SK-N-MC (cell line): ENCODE data around the gene PACRG.

Experiments
- DNase-seq: peaks from one replicate; pipeline ENCODE4 v3.0.0-alpha.2; 2011; ENCODE audit warnings: low read depth, low spot score
- H3K27ac ChIP-seq: fragments of 200-600 bp; sonication (generic); 2 replicates; pipeline ENCODE4 v1.5.1; 2016; ENCODE audit warnings: mixed run types
- H3K36me3 ChIP-seq: fragments of 200-600 bp; sonication (generic); 2 replicates; pipeline ENCODE4 v1.6.1; 2017; ENCODE audit warnings: antibody characterized with exemption, low read length, mixed read lengths; ENCODE audit not compliant: insufficient read depth
- H3K4me3 ChIP-seq: fragments of 200-600 bp; sonication (generic); 2 replicates; pipeline ENCODE4 v1.5.1; 2016
- H3K9ac ChIP-seq: fragments of 200-600 bp; sonication (generic); 2 replicates; pipeline ENCODE4 v1.8.0; 2017; ENCODE audit warnings: mixed run types, mixed read lengths; ENCODE audit not compliant: insufficient read length
- H3K9me3 ChIP-seq: fragments of 200-600 bp; sonication (generic); 2 replicates; pipeline ENCODE4 v1.6.1; 2017; ENCODE audit warnings: low read depth, mild to moderate bottlenecking, antibody characterized with exemption, low read length, moderate library complexity, mixed read lengths
- EZH2 ChIP-seq: fragments of 200-600 bp; sonication (generic); IDR thresholded peaks from one replicate; pipeline ENCODE4 v1.6.1; 2017; ENCODE audit warnings: antibody characterized with exemption
- FOXP2 ChIP-seq: optimal IDR thresholded peaks from 2 replicates; pipeline ENCODE3; 2011; ENCODE audit warnings: mild to moderate bottlenecking, moderate library complexity; ENCODE audit not compliant: insufficient read depth; ENCODE audit errors: extremely low read length, control extremely low read depth
- POLR2AphosphoS5 ChIP-seq: IDR thresholded peaks from 2 replicates; pipeline ENCODE4 v1.6.1; 2012; ENCODE audit warnings: mild to moderate bottlenecking, low read depth, low read length, borderline replicate concordance

The PACRG gene

GRCh38 chr6:162713974-162714780 is 13.6 kb upstream of the PACRG start:
- Histone ChIP-seq H3K9me3 (no peaks in the 10 kb centered on the region), H3K36me3 (no peaks in the 10 kb centered on the region), H3K4me3 (no peak overlapping the region), H3K27ac (no peak overlapping the region), H3K9ac (no peak overlapping the region)
- DNase-seq, result no peak
- TF ChIP-seq FOXP2, result no peak
- no peak for TF ChIP-seq POLR2AphosphoS5
- TF ChIP-seq EZH2, result no peak

DNA sequence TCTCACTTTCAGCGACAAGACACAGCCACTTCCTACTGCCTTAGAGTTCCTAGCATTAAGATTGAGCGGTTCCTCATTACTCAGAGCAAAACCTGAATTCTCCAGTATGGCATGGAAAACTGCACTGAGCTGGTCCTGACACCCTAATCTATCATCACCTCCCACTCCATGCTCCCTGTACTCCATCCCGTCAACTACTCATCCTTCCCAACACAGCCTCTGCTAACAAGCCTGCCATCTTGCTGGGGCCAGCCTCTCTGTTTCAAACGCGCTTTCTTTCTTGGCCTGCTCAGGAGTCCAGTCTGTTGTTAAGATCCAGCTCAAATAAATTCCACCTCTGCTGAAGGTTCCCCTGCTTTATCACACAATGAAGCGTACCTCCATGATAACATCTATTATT is 12.2 kb upstream of the PACRG start:
- no peak for DNase-seq
- H3K36me3 ChIP-seq, result no peaks in the 10 kb centered on the region
- TF ChIP-seq POLR2AphosphoS5 (no peak), EZH2 (no peak), FOXP2 (no peak)
- no peak overlapping the region for H3K4me3 ChIP-seq
- H3K27ac ChIP-seq, result no peak overlapping the region
- no peaks in the 10 kb centered on the region for H3K9me3 ChIP-seq
- H3K9ac ChIP-seq, result no peak overlapping the region

GRCh38 chr6:162719528-162719927 is 8.2 kb upstream of the PACRG start:
- TF ChIP-seq POLR2AphosphoS5 (no peak), FOXP2 (no peak), EZH2 (no peak)
- Histone ChIP-seq H3K9ac (no peak overlapping the region), H3K27ac (no peak overlapping the region), H3K4me3 (no peak overlapping the region), H3K9me3 (no peaks in the 10 kb centered on the region), H3K36me3 (no peaks in the 10 kb centered on the region)
- DNase-seq, result no peak

DNA sequence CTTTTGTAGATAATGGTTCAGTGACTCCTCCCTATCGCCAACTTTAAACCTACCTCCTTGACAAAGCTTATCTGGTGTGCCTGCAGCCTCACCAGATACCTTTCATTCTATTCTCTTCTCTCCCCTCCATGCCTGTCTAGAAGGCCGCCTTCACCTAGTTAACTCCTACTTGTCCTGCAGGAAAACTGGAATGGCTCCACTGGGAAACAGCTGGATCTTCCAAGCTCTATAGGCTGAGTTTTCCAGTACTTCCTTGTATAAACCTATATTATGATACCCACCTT is 6.4 kb upstream of the PACRG start:
- H3K9me3 ChIP-seq, result no peaks in the 10 kb centered on the region
- no peak overlapping the region for H3K4me3 ChIP-seq
- no peak for TF ChIP-seq FOXP2
- TF ChIP-seq EZH2, result no peak
- no peak for TF ChIP-seq POLR2AphosphoS5
- H3K36me3 ChIP-seq, result no peaks in the 10 kb centered on the region
- no peak overlapping the region for H3K27ac ChIP-seq
- DNase-seq, result no peak
- no peak overlapping the region for H3K9ac ChIP-seq

GRCh38 chr6:162722226-162722625 is 5.5 kb upstream of the PACRG start:
- H3K27ac ChIP-seq, result no peak overlapping the region
- H3K4me3 ChIP-seq, result no peak overlapping the region
- DNase-seq, result no peak
- H3K36me3 ChIP-seq, result no peaks in the 10 kb centered on the region
- H3K9me3 ChIP-seq, result no peaks in the 10 kb centered on the region
- H3K9ac ChIP-seq, result no peak overlapping the region
- no peak for TF ChIP-seq EZH2
- TF ChIP-seq FOXP2, result no peak
- no peak for TF ChIP-seq POLR2AphosphoS5

- Histone ChIP-seq H3K27ac (no peak overlapping the region), H3K36me3 (no peaks in the 10 kb centered on the region), H3K9ac (no peak overlapping the region), H3K9me3 (no peaks in the 10 kb centered on the region), H3K4me3 (no peak overlapping the region)
- no peak for DNase-seq
- TF ChIP-seq FOXP2, result no peak
- no peak for TF ChIP-seq POLR2AphosphoS5
- no peak for TF ChIP-seq EZH2
These were observed 5.1 kb upstream of the PACRG start for GRCh38 chr6:162722633-162723032.

DNA sequence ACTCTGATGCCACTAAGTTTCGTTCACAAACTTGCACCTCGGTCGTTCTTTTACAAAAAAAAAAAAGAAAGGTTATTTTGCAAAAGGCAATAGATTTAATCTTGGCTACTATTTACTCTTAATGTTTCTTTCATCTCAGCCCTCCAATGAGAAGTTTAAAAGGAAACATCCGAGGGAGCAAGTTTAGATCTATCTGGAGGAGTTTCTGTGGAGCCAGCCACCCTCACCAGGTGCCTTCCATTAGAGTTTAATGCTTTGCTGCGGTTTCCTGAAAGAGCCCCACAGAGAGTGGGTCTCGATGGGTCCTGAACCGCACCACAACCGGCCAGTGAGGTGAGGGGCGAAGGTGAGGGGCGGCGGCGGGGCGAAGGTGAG is 840 bp upstream of the PACRG start:
- no peak for TF ChIP-seq POLR2AphosphoS5
- TF ChIP-seq FOXP2, result no peak
- no peak for TF ChIP-seq EZH2
- Histone ChIP-seq H3K4me3 (peak overlapping the region; percentile 91), H3K9me3 (0 out of 2 replicates have a peak, but pooled peaks cover 3% of the 10 kb centered on the region), H3K9ac (peak overlapping the region; percentile 76), H3K27ac (no peak overlapping the region), H3K36me3 (no peaks in the 10 kb centered on the region)
- DNase-seq, result no peak

DNA sequence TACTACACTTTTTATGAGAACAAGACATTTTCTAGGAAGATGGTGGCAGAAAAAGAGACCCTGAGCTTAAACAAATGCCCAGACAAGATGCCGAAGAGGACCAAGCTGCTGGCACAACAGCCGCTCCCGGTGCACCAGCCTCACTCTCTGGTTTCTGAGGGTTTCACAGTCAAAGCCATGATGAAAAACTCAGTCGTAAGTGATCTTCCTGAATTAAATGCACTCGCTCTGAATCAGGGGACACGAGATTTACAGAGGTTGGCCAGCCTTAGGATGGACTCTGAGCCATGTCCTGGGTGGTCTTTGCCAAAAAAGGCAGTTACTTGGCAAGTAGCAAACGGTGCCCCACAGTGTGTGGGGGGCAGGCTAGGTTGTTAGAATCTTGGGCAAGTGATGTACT is 423 bp downstream of the PACRG start:
- Histone ChIP-seq H3K36me3 (no peaks in the 10 kb centered on the region), H3K9ac (no peak overlapping the region), H3K9me3 (0 out of 2 replicates have a peak, but pooled peaks cover 3% of the 10 kb centered on the region), H3K27ac (no peak overlapping the region), H3K4me3 (peak overlapping the region; percentile 91)
- no peak for DNase-seq
- TF ChIP-seq FOXP2 (no peak), POLR2AphosphoS5 (no peak)

GRCh38 chr6:162728706-162729105 is 932 bp downstream of the PACRG start:
- Histone ChIP-seq H3K4me3 (no peak overlapping the region), H3K36me3 (no peaks in the 10 kb centered on the region), H3K9ac (no peak overlapping the region), H3K9me3 (0 out of 2 replicates have a peak, but pooled peaks cover 3% of the 10 kb centered on the region), H3K27ac (no peak overlapping the region)
- TF ChIP-seq POLR2AphosphoS5 (no peak), FOXP2 (no peak), EZH2 (no peak)
- no peak for DNase-seq
